ENCODE data around the gene TTC19. TPM values are rescaled to one million over a fixed set of nuclear protein-coding genes. Genes with fewer than 3 reads are reported as not detected.

The TTC19 gene
- total and polyA plus RNA-seq, 2 experiments from 2014 or later = 30.3 to 93.5 TPM

- Mint-ChIP-seq H3K4me3 (no peak overlapping the region), H3K36me3 (ENCODE audit: low read depth) (peaks cover 79% of the 10 kb centered on the region), H3K27me3 (ENCODE audit: insufficient read depth, low read depth, poor library complexity) (no peaks in the 10 kb centered on the region), H3K9me3 (no peaks in the 10 kb centered on the region), H3K4me1 (no peaks in the 10 kb centered on the region), H3K27ac (0 out of 2 replicates have a peak overlapping the region, but pooled peaks have one; percentile 10)
- H3K4me2 ChIP-seq = no peak overlapping the region
- DNase-seq (ENCODE audit: low spot score) (no peak), ATAC-seq (no peak)
- TF ChIP-seq JUNB (IDR thresholded peaks at IDR 0.05; ENCODE audit: unreplicated experiment) (no peak), NANOG (IDR thresholded peaks at IDR 0.05; ENCODE audit: borderline replicate concordance) (no peak), POLR2AphosphoS5 (IDR thresholded peaks at IDR 0.05; ENCODE audit: low read depth) (no peak), CTCF (conservative IDR thresholded peaks at IDR 0.05; ENCODE audit: low read depth in 2 of 2) (no peak), REST (IDR thresholded peaks at IDR 0.05; ENCODE audit: unreplicated experiment) (no peak), CREB1 (CRISPR knock-in tag; IDR thresholded peaks at IDR 0.05; ENCODE audit: low read depth) (no peak), ZNF114 (CRISPR knock-in tag; IDR thresholded peaks at IDR 0.05) (no peak), ZNF331 (CRISPR knock-in tag; IDR thresholded peaks at IDR 0.05; ENCODE audit: low read depth) (no peak), ZNF462 (CRISPR knock-in tag; IDR thresholded peaks at IDR 0.05) (no peak), EZH2 (IDR thresholded peaks at IDR 0.05; ENCODE audit: low read depth, unreplicated experiment) (no peak), EZH2phosphoT487 (IDR thresholded peaks at IDR 0.05; ENCODE audit: unreplicated experiment) (no peak)
- H3F3A ChIP-seq (replicated peaks; ENCODE audit: low read depth) = no peaks in the 10 kb centered on the region
- H4K20me1 ChIP-seq (replicated peaks; ENCODE audit: insufficient read depth) = 0 out of 2 replicates have a peak, but pooled peaks cover 4% of the 10 kb centered on the region
- no peaks in the 10 kb centered on the region for H3K4me1 ChIP-seq (ENCODE audit: insufficient read depth)
- H3K79me2 ChIP-seq (replicated peaks; ENCODE audit: insufficient read depth) = no peaks in the 10 kb centered on the region
- H3K4me3 ChIP-seq = no peak overlapping the region
- no peak overlapping the region for H3K27ac ChIP-seq (ENCODE audit: low read depth)
- H3K27me3 ChIP-seq (ENCODE audit: insufficient read depth) = no peaks in the 10 kb centered on the region
- peaks cover 42% of the 10 kb centered on the region for H3K36me3 ChIP-seq (ENCODE audit: insufficient read depth)
- H3K9me2 ChIP-seq (ENCODE audit: insufficient read depth) = no peaks in the 10 kb centered on the region
- H2AFZ ChIP-seq = no peak overlapping the region
These were observed 68.7 kb downstream of the TTC19 start for GRCh38 chr17:16068323-16068722.
